ENCODE data around the gene DRC7. TPM values are rescaled to one million over a fixed set of nuclear protein-coding genes. Genes with fewer than 3 reads are reported as not detected.
A peak's percentile ranks its signal among the peaks of the same experiment; 100 is the strongest.

Gene DRC7
- total RNA-seq, 1 experiment from 2014 or later: not detected

- no peak overlapping the region for H3K4me3 ChIP-seq (ENCODE audit: low read length)
- no peak overlapping the region for H3K9ac ChIP-seq (ENCODE audit: low read length)
- no peaks in the 10 kb centered on the region for H3K79me2 ChIP-seq (ENCODE audit: low read length)
- no peaks in the 10 kb centered on the region for H3K27me3 ChIP-seq (ENCODE audit: low read length)
- H3K36me3 ChIP-seq (ENCODE audit: low read depth, low read length): no peaks in the 10 kb centered on the region
- no peaks in the 10 kb centered on the region for H3K9me2 ChIP-seq (replicated peaks; ENCODE audit: low read length)
- ATAC-seq (no peak), DNase-seq (peak; percentile 2)
- ChIA-PET CTCF (no interaction called here), POLR2A (ENCODE audit: unreplicated experiment) (no interaction called here)
- intact Hi-C loops (cut with micrococcal nuclease): no loop called here
- BruUV-seq (replicated peaks): no TSS peak
- H3K9me3 ChIP-seq (ENCODE audit: low read length): no peaks in the 10 kb centered on the region
- H3K4me2 ChIP-seq (ENCODE audit: low read length): no peak overlapping the region
- no peak overlapping the region for H2AFZ ChIP-seq (ENCODE audit: low read length)
- TF ChIP-seq CTCF (conservative IDR thresholded peaks at IDR 0.05; ENCODE audit: low read depth, low read length) (no peak), EZH2phosphoT487 (IDR thresholded peaks at IDR 0.05; ENCODE audit: borderline replicate concordance, low read length) (no peak), EZH2 (IDR thresholded peaks at IDR 0.05; ENCODE audit: low read length, unreplicated experiment) (no peak)
- no peaks in the 10 kb centered on the region for H4K20me1 ChIP-seq (ENCODE audit: low read length)
- H3F3A ChIP-seq (ENCODE audit: low read length, unreplicated experiment): no peaks in the 10 kb centered on the region
- H3K4me1 ChIP-seq (ENCODE audit: insufficient read depth, low read length): no peaks in the 10 kb centered on the region
- no peak overlapping the region for H3K27ac ChIP-seq (ENCODE audit: low read length)
Measured at GRCh38 chr16:57725554-57725953, 30.9 kb downstream of the DRC7 start.

- Histone ChIP-seq H3K27ac (ENCODE audit: low read length) (no peak overlapping the region), H3K36me3 (ENCODE audit: low read depth, low read length) (no peaks in the 10 kb centered on the region), H3K4me2 (ENCODE audit: low read length) (no peak overlapping the region), H3K79me2 (ENCODE audit: low read length) (no peaks in the 10 kb centered on the region), H3K4me3 (ENCODE audit: low read length) (no peak overlapping the region), H3F3A (ENCODE audit: low read length, unreplicated experiment) (no peaks in the 10 kb centered on the region), H3K9me2 (replicated peaks; ENCODE audit: low read length) (no peaks in the 10 kb centered on the region), H3K9me3 (ENCODE audit: low read length) (no peaks in the 10 kb centered on the region), H2AFZ (ENCODE audit: low read length) (no peak overlapping the region), H3K9ac (ENCODE audit: low read length) (no peak overlapping the region), H4K20me1 (ENCODE audit: low read length) (no peaks in the 10 kb centered on the region), H3K4me1 (ENCODE audit: insufficient read depth, low read length) (no peaks in the 10 kb centered on the region), H3K27me3 (ENCODE audit: low read length) (no peaks in the 10 kb centered on the region)
- intact Hi-C loops (cut with micrococcal nuclease): no loop called here
- DNase-seq: no peak
- BruUV-seq (replicated peaks): no TSS peak
- TF ChIP-seq CTCF (conservative IDR thresholded peaks at IDR 0.05; ENCODE audit: low read depth, low read length) (no peak), EZH2 (IDR thresholded peaks at IDR 0.05; ENCODE audit: low read length, unreplicated experiment) (no peak), EZH2phosphoT487 (IDR thresholded peaks at IDR 0.05; ENCODE audit: borderline replicate concordance, low read length) (no peak)
- POLR2A ChIA-PET (ENCODE audit: unreplicated experiment): no interaction called here
- no peak for ATAC-seq
- CTCF ChIA-PET: interaction anchor here (0.6 kb wide), 1 partner anchor 126 kb away, joined by 3 read pairs; no protein-coding TSS in a partner anchor
Measured at GRCh38 chr16:57725976-57726375, 31.4 kb downstream of the DRC7 start.

GRCh38 chr16:57726433-57726947 is 31.9 kb downstream of the DRC7 start:
- POLR2A ChIA-PET (ENCODE audit: unreplicated experiment): no interaction called here

More at GRCh38 chr16:57726433-57726947, 31.9 kb downstream of the DRC7 start:
- Histone ChIP-seq H3K79me2 (ENCODE audit: low read length) (no peaks in the 10 kb centered on the region), H3K27ac (ENCODE audit: low read length) (no peak overlapping the region), H3K4me2 (ENCODE audit: low read length) (no peak overlapping the region), H2AFZ (ENCODE audit: low read length) (no peak overlapping the region), H4K20me1 (ENCODE audit: low read length) (no peaks in the 10 kb centered on the region), H3K27me3 (ENCODE audit: low read length) (no peaks in the 10 kb centered on the region), H3K9me2 (replicated peaks; ENCODE audit: low read length) (no peaks in the 10 kb centered on the region), H3K4me1 (ENCODE audit: insufficient read depth, low read length) (no peaks in the 10 kb centered on the region), H3F3A (ENCODE audit: low read length, unreplicated experiment) (no peaks in the 10 kb centered on the region), H3K4me3 (ENCODE audit: low read length) (no peak overlapping the region), H3K9ac (ENCODE audit: low read length) (no peak overlapping the region), H3K9me3 (ENCODE audit: low read length) (no peaks in the 10 kb centered on the region), H3K36me3 (ENCODE audit: low read depth, low read length) (no peaks in the 10 kb centered on the region)
- CTCF ChIA-PET: interaction anchor here (0.6 kb wide), 1 partner anchor 127 kb away, joined by 3 read pairs; no protein-coding TSS in a partner anchor
- DNase-seq: no peak
- intact Hi-C loops (cut with micrococcal nuclease): no loop called here
- ATAC-seq: no peak
- TF ChIP-seq EZH2phosphoT487 (IDR thresholded peaks at IDR 0.05; ENCODE audit: borderline replicate concordance, low read length) (no peak), CTCF (conservative IDR thresholded peaks at IDR 0.05; ENCODE audit: low read depth, low read length) (no peak), EZH2 (IDR thresholded peaks at IDR 0.05; ENCODE audit: low read length, unreplicated experiment) (no peak)
- no TSS peak for BruUV-seq (replicated peaks)

Data from PC-3 (cell line).